Osteoblast (primary cell): ENCODE results near the gene TRERF1. TPM values are rescaled to one million over a fixed set of nuclear protein-coding genes. Genes with fewer than 3 reads are reported as not detected.

Experiments
- DNase-seq: peaks from one replicate; pipeline ENCODE4 v3.0.0; 2011; ENCODE audit warnings: low spot score, mixed read lengths; ENCODE audit not compliant: insufficient read length; ENCODE audit errors: missing footprints
- H2AFZ ChIP-seq: 2 replicates; pipeline ENCODE4 v1.6.0; 2011; ENCODE audit warnings: mild to moderate bottlenecking, low read length
- H3K27ac ChIP-seq: 2 replicates; pipeline ENCODE4 v1.5.1; 2011; ENCODE audit warnings: mild to moderate bottlenecking, low read depth, low read length, moderate library complexity
- H3K27me3 ChIP-seq: 2 replicates; pipeline ENCODE4 v1.6.0; 2012; ENCODE audit warnings: mild to moderate bottlenecking, control low read depth, inconsistent platforms, low read length, moderate library complexity; ENCODE audit not compliant: insufficient read depth
- H3K36me3 ChIP-seq: 2 replicates; pipeline ENCODE4 v1.5.1; 2011; ENCODE audit warnings: mild to moderate bottlenecking, low read length, control low read depth, moderate library complexity; ENCODE audit not compliant: insufficient read depth
- H3K4me1 ChIP-seq: 2 replicates; pipeline ENCODE4 v1.5.1; 2011; ENCODE audit warnings: mild to moderate bottlenecking, low read length, control low read depth, moderate library complexity; ENCODE audit not compliant: insufficient read depth
- H3K4me2 ChIP-seq: 2 replicates; pipeline ENCODE4 v1.6.0; 2011; ENCODE audit warnings: mild to moderate bottlenecking, low read length; ENCODE audit not compliant: insufficient read depth
- H3K4me3 ChIP-seq: fragments of 200-600 bp; sonication (generic); 3 replicates; pipeline ENCODE4 v1.5.1; 2012; ENCODE audit warnings: mild to moderate bottlenecking, low read length, inconsistent platforms; ENCODE audit not compliant: insufficient read depth
- H3K79me2 ChIP-seq: 2 replicates; pipeline ENCODE4 v1.6.0; 2012; ENCODE audit warnings: mild to moderate bottlenecking, low read length, control low read depth, inconsistent platforms; ENCODE audit not compliant: insufficient read depth
- H3K9me3 ChIP-seq: 2 replicates; pipeline ENCODE4 v1.5.1; 2011; ENCODE audit warnings: low read depth, low read length, control low read depth
- H4K20me1 ChIP-seq: 2 replicates; pipeline ENCODE4 v1.6.0; 2012; ENCODE audit warnings: mild to moderate bottlenecking, low read length, control low read depth; ENCODE audit not compliant: insufficient read depth
- CTCF ChIP-seq: IDR thresholded peaks from 2 replicates; pipeline ENCODE4 v1.5.1; 2011; ENCODE audit warnings: mild to moderate bottlenecking, low read depth, low read length, moderate library complexity; ENCODE audit errors: extremely low read depth
- total RNA-seq: library from RNA; depleted of rRNA; stranded (reverse); fragments of >200 nt; gene quantifications from 2 replicates; pipeline ENCODE4 v1.2.3, GENCODE V29; 2012

The TRERF1 gene
- total RNA-seq, 1 donor: 4.7 TPM

GRCh38 chr6:42185597-42185996 is 266.1 kb downstream of the TRERF1 start:
- no peak overlapping the region for H3K27ac ChIP-seq
- TF ChIP-seq CTCF: no peak
- H2AFZ ChIP-seq: no peak overlapping the region
- no peaks in the 10 kb centered on the region for H3K79me2 ChIP-seq
- H4K20me1 ChIP-seq: no peaks in the 10 kb centered on the region
- no peaks in the 10 kb centered on the region for H3K4me1 ChIP-seq
- H3K36me3 ChIP-seq: no peaks in the 10 kb centered on the region
- no peak for DNase-seq
- no peaks in the 10 kb centered on the region for H3K9me3 ChIP-seq
- no peak overlapping the region for H3K4me2 ChIP-seq
- no peak overlapping the region for H3K4me3 ChIP-seq
- no peaks in the 10 kb centered on the region for H3K27me3 ChIP-seq

- Histone ChIP-seq H3K27me3 (no peaks in the 10 kb centered on the region), H3K9me3 (no peaks in the 10 kb centered on the region), H3K79me2 (no peaks in the 10 kb centered on the region), H2AFZ (no peak overlapping the region), H3K4me1 (no peaks in the 10 kb centered on the region), H4K20me1 (no peaks in the 10 kb centered on the region), H3K4me3 (no peak overlapping the region), H3K36me3 (no peaks in the 10 kb centered on the region), H3K27ac (no peak overlapping the region), H3K4me2 (no peak overlapping the region)
- DNase-seq: no peak
- TF ChIP-seq CTCF: no peak
Measured at GRCh38 chr6:42184475-42184874, 267.3 kb downstream of the TRERF1 start.

- no peak for TF ChIP-seq CTCF
- H3K27ac ChIP-seq: no peak overlapping the region
- no peak for DNase-seq
- no peak overlapping the region for H3K4me2 ChIP-seq
- no peak overlapping the region for H2AFZ ChIP-seq
- H3K36me3 ChIP-seq: no peaks in the 10 kb centered on the region
- no peaks in the 10 kb centered on the region for H4K20me1 ChIP-seq
- H3K4me1 ChIP-seq: no peaks in the 10 kb centered on the region
- H3K79me2 ChIP-seq: no peaks in the 10 kb centered on the region
- no peaks in the 10 kb centered on the region for H3K27me3 ChIP-seq
- H3K9me3 ChIP-seq: no peaks in the 10 kb centered on the region
- no peak overlapping the region for H3K4me3 ChIP-seq
Measured at GRCh38 chr6:42182101-42182500, 269.6 kb downstream of the TRERF1 start.

- Histone ChIP-seq H4K20me1 (no peaks in the 10 kb centered on the region), H3K79me2 (no peaks in the 10 kb centered on the region), H3K27ac (no peak overlapping the region), H3K36me3 (no peaks in the 10 kb centered on the region), H3K4me3 (no peak overlapping the region), H3K27me3 (no peaks in the 10 kb centered on the region), H3K9me3 (no peaks in the 10 kb centered on the region), H3K4me1 (no peaks in the 10 kb centered on the region), H3K4me2 (no peak overlapping the region), H2AFZ (no peak overlapping the region)
- no peak for DNase-seq
- no peak for TF ChIP-seq CTCF
Measured at GRCh38 chr6:42179945-42180313, 271.8 kb downstream of the TRERF1 start.
